HG03575 (cell line): ENCODE results near the gene CCDC149.

Experiments used
- ATAC-seq: cut with Tn5 transposase; IDR thresholded peaks from one replicate; pipeline ENCODE4 v1.9.1; 2021; ENCODE audit not compliant: unreplicated experiment, insufficient number of reproducible peaks, low FRiP score; ENCODE audit errors: extremely low read depth

Gene CCDC149

DNA sequence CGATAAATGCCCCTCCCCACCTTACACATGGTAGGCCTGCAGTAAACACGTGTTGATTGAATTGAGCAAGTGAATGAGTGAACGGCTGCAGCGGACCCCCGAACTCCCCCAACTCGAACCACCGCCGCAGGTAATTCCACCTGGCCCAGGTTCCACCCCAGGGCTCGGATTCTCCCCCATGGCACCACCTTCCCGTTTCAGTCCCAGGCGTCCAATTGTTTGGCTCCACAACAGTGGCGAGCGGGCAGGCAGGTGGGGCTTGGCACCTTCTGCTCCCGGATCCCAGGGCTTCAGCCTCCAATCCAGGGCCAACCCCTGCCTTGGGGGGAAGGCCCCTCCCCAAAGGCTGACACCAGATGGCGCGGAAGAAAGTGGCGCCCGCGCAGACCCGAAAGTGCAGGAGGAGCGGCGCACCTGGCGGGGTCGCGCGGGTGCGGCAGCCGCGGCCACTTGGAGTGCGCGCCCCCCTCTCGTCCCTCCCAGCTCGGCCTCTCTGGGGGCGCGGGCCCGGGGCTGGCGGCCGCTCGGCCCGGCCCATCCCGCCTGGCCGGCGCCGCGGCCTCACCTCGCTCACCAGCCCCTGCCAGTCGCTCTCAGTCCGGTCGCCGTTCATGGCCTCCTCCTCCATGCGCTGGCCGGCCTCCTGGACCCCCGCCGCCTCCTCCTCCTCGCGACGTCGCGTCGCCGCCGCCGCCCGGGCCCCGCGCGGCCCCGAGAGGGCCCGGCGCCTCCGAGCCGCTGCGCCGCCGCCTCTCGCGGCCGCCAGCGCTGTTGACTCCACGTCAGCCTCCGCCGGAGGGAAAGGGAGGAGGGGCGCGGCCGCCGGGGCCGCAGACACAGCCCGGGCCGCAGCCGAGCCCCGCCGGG, at the start of gene CCDC149:
Gene CCDC149, minus strand, starts transcription at position 791 of the 867 bp plus-strand sequence. Its CDS starts 178 bp downstream, at position 613.
- no peak for ATAC-seq

DNA sequence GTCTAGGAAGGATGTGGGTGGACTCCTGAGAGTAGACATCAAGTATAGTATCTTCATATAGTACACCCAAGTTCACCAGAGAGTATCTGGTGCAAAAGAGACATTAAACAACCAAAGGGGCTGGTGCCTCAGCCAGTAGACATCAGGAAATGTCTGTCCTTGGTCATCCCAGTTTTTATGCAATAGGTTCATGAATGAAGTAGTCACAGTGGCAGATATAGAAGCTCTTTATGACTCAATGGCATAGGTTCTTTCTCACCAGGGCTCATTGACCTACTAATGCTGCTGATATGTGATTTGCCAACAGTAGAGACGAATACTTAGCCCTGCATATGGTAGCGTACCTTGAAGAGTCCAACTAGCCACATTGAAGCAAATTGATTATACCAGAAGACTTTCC, 45.0 kb upstream of the CCDC149 start:
- no peak for ATAC-seq

DNA sequence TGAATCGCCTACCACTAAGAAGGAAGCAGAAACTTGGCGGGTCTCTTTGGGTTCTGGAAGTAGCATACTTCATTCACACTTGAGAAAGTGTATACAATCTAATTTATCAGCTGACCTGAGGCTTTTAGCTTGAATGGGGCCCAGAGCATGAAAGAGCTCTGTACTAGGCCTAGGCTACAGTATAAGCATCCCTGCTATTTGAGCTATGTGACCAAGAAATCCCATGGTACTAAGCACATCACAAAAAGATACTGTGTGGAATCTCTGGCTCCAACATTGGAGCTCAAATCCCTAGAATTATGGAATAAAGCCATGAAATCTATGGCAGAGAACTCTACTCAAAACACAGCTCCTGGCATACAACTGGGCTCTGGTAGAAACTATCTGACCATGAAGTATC, 43.9 kb upstream of the CCDC149 start:
- no peak for ATAC-seq

DNA sequence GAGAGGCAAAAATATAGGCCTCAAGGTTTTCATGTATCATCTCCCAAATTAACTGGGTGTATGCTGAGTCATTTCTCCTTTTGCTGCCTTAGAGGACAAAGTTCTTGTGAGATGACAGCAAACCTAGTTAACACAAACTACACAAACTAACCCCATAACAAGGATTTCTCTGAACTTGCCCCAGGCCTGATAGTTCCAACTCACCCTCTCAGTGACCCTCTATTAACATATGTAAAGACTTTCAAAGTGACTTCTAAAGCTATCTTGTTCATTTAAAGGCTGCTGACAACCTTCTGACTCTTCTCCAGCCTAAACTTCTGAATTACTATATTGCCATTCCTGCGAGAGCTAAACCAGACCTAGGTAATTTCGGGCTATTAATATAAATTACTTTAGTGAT, 43.2 kb upstream of the CCDC149 start:
- no peak for ATAC-seq

DNA sequence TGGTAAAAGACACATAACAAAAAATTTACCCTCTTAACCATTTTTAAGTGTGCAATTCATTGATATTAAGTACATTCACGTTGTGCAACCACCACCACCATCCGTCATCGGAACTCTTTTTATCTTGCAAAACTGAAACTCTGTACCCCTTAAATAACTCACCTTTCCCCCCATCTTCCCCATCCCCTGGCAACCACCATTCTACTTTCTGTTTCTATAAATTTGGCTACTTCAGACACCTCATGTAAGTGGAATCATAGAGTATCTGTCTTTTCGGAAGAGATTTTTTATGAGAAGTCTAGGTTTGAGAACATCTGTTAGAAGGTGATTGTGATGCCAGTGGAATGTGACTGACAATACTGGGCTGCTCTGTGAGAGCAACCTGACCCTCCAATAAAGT, 39.8 kb upstream of the CCDC149 start:
- no peak for ATAC-seq

DNA sequence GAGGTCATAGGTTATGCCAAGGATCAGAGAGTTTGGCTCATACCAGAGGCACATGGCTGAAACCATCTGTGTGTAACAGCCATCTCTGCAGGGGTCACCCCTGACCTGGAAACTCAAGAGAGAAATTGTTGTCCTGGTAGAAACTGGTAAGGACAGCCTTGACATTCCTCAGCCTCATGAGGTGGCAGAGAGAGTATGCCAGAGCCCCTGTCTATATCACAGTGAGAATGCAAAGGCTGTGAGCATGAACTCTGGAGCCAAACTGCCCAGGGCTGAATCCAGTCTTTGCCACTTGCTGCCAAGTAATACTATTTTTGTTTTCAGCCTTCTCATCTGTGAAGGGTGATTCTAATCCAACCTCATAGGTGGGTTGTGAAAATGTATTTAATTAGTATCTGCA, 37.1 kb upstream of the CCDC149 start:
- ATAC-seq = no peak

DNA sequence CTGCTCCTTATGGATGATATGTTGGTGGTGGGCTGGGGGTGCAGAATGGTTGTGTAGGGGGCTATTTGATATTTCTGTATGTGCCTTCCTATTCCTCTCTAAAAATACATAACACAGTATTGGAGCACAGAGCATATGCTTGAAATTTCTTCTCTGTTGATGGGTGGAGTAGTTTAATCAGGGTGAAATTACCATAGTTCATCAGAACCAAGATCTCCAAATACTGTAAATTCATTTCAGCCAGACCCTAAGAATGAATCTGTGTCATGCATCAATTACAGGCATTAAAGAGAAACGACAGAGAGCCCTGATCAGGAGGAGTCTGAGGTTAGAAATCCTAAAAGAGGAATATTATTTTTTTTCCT, 25.1 kb upstream of the CCDC149 start:
- no peak for ATAC-seq

DNA sequence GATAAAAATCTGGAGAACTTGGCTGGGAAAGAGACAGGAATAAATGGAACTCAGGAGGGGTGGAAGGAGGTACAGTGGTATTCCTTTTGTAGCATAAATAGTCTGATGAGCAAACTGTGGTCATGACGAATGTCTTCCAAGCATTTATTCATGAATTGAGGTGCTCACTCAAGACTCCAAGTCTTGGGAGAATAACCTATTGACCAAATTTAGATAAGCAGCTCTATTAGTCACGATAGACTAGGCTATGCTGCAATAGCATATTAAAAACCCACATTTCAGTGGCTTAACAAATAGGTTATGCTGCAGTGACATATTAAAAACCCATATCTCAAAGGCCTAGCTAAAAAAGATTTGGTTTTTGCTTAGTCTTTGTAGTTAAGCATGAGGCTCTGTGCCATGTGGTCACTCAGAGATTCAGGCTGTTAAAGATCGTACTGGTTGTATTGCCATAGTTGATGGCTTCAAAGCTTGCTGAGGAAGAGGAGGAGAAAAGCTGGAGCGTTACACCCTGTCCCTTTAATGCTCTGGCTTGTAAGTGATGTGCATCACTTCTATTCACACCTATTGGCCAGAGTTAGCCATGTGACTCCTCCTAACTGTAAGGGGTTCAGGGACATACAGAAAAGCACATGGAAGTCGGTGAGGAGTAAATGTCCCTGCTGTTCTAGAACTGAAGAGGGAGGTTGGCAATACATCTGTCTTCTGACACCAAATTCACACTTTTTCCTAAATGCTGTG, 24.5 kb upstream of the CCDC149 start:
- no peak for ATAC-seq

DNA sequence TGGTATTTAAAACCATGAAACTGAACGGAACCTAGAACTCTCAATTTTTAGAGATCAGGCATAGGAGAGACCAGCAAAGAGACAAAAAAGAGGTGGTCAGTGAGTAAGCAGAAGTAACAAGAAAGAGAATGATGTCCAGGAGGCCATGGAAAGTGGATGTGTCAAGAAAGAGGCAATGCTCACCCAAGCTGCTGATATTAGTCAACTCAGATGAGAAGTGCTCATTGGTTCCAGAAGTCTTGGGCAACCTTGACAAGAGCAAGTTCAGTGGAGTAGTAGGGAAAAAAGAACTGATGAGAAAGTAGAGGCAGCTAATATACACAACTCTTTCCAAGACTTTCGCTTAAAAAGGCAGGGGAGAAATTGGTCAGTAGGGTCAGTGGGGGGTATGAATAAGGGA, 23.0 kb upstream of the CCDC149 start:
- ATAC-seq = no peak

DNA sequence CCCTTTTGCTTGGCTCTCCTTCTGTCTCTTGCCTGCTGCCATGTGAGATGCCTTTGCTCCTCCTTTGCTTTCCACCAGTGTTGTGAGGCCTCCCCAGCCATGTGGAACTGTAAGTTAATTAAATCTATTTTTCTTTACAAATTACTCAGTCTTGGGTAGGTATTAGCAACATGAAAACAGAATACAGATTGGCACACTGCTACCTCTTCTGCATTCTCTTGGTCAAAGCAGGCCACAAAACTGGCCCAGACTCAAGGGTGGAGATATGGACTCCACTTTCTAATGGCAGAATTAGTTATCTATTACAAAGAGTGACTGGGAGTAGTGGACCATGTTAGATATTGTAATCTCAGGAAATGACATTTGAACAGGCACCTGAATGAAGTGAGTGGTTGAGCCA, 21.5 kb upstream of the CCDC149 start:
- ATAC-seq = no peak

DNA sequence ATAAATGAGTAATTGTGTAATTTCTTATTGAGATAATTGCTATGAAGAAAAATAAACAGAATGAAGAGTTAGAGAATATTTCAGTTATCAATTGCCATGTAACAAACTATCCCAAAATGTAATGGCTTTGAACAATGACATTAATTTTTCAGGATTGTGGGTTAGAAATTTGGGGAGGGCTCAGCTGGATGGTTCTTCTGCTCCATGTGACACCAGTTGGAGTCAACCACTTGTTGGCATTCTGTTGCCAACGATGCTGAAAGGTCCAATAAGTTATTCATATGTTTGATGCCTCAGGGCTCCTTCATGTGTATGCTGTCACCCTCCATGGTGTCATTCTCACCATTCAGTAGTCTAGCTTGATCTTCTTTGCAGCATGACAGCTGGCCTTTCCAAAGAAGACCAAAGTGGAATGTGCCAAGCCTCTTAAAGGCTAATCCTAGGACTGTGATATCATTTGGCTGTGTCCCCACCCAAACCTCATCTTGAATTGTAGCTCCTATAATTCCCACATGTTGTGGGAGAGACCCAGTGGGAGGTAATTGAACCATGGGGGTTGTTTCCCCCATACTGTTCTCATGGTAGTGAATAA, 20.9 kb upstream of the CCDC149 start:
- ATAC-seq = no peak

DNA sequence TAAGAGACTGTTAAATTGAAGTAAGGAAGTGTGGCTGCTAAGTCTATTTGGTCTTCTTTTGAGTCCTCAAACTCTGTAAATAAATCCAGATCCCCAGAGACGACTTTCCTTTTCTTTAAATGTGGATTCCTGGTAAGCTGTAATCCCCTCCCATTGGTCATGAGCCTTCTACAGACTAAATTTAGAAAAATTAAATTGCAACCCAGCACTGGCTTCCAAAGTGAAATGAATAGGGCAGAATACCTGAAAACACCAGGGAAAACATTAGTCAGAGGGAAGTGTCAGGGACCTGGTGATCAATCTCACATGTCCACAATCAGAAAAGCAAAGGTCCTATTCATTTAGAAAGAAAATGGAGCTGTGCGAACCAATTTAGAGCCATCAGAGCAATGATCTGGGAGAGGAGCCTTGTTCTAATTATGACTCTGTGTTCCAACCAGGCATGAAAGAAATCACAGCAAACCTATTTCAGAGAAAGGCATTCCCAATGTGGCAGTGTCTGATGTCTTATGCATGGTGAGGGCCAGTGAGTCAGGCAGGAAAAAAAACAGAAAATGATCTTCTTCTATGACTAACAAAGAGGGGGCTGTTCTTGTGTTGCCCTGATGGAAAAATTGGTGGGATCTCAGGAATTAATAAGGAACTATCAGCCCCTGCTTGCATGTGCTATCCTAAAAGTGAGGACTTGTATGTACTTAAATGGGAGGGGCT, 19.8 kb upstream of the CCDC149 start:
- no peak for ATAC-seq

DNA sequence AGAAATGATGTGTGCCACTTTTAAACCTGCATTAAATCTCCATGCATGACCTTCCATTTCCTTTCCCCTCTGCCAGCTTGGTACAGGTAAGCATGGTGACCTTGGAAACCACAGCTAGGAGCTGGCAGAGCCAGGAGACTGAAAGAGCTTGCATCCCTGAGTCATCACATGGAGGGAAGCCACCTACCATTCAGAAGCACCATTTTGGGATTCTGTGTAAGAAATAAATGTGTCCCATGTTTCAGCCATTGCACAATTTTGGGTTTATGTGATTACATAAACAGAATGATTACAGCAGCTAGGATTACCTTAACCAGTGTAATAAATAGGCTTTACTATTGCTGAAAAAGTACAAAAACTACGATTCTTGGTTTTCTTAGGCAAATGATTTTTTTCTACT, 17.3 kb upstream of the CCDC149 start:
- no peak for ATAC-seq

DNA sequence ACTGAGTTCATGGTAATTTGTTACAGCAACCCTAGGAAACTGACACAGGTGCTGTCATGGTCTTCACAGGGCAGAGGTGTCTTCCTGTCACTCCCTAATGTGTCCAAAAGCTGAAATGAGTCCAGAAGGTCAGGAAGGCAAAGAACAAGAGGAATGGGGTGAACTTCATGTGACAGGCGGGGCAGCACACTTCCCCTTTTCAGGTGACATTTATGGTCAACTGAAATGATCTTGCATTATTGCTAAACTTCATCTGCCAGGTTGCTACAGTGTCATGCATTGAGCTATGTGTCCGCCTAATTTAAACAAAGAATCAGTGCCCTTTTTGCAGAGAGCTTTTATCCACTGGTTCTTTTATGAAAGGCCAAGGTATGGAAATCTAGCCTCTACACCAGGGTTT, 15.9 kb upstream of the CCDC149 start:
- no peak for ATAC-seq

DNA sequence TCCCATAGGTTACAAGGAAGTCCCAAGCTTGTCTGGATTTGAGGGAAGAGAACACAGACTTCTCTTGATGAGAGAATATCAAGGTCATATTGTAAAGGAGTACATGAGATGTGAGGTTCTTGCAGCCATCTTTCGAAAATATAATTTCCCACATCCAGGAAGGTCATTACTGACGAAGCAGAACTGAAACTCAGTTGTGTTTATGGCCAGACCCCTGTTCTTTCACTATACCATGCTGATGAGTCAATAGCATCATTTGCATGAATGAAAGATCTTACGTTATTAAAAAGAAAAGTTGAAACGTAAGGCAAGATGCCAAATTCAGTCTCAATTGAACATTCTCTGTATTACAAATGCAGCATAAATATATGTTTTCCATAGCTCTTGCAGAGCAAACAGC, 14.2 kb upstream of the CCDC149 start:
- ATAC-seq = no peak

DNA sequence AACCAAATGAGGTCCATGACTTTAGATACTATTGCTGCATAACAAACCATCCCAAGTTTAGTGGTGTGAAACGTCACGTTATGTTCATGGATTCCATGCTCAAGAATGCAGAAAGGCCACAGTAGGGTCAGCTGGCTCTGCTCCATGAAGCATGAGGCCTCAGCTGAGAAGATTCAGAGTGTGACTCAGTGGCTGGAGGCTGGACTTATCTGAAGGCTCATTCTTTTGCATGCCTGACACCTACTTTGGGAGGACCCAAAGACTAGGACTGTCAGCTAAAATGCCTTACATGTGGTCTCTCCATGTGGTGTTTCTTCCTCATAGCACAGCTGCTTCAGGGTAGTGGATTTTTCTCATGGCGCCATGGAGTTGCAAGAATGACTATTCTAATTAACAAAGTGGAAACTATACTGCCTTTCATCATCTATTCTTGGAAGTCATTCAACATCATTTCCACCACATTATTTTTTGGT, 11.5 kb upstream of the CCDC149 start:
- ATAC-seq = no peak

DNA sequence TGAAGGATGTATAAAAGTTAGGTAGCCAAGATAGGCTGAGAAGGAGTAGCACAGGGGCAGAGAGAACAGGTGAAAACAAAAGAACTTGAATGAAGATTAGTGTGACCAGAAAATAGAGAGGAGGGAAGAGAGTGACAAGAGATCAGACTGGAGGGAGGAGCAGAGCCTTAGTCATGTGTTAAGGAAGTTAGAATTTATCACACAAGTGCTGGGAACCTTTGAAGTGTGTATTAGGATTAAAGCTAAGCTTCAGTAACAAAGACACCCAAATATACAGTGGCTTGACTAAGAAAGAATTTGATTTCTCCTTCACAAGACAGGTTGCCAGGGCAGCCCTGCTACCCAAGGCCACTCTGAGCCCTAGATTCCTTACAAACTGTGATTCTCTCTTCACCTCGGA, 10.7 kb upstream of the CCDC149 start:
- no peak for ATAC-seq

DNA sequence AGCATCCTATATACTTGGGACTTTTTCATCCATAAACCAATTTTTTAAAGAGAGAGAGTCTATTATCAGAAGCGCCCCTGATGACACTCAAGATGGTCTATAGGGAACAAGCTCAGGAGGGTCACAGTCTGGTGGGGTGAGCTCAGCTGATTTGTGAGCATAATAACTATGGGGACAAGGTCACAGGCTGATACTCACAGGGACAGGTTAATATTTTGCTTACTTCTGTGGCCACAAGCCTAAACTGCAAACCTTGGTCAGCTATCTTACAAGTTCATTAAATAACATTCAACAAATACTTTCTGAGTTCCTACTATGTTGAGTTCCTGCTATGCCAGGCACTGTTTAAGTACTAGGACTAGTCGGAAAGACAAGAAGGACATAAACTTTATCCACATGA, 10.2 kb upstream of the CCDC149 start:
- no peak for ATAC-seq

DNA sequence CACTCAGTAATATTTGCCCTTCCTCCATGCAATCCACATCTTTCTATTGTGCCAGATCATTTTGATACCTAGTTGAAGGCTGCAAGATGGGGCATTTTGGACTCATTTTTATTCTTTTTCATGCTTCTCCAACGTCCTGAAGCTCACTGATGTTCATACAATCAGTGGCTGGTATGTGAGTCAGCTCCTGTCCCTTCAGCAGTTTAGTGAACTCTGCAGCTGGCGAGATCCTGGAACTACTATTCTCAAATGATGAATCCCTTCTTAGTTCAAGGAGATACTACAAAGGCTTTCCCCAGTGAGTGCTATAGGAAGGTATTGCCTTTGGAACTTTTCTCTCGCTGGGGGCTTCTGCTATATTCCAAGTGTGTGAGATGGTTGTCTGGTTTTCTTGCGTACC, 9.6 kb upstream of the CCDC149 start:
- no peak for ATAC-seq
